Hindlimb muscle (tissue), 1 donor: Measurements from ENCODE around the gene DYNC1H1. TPM values are rescaled to one million over a fixed set of nuclear protein-coding genes. Genes with fewer than 3 reads are reported as not detected.

ENCODE experiments used
- DNase-seq: peaks from one replicate; pipeline ENCODE4 v3.0.0-alpha.2; 2013
- polyA plus RNA-seq: library from polyadenylated mRNA; unstranded; fragments of 120-200 nt; gene quantifications from one replicate; pipeline ENCODE4 v1.2.1, GENCODE V29; 2013; ENCODE audit not compliant: insufficient read length

Gene DYNC1H1
- polyA plus RNA-seq, 1 donor = 274 TPM

DNA sequence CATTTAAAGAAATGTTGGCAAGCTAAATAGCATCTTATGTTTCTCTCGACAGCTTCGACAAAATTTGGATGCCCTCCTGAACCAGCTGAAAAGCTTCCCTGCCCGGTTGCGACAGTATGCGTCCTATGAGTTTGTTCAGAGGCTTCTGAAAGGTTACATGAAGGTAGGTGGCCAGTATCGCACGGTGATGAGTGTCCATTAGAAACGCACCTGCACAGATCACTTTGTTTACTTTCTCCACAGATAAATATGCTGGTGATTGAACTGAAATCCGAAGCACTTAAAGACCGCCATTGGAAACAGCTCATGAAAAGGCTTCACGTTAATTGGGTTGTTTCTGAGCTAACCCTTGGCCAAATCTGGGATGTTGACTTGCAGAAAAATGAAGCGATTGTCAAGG, 36.5 kb downstream of the DYNC1H1 start:
- DNase-seq = no peak

DNA sequence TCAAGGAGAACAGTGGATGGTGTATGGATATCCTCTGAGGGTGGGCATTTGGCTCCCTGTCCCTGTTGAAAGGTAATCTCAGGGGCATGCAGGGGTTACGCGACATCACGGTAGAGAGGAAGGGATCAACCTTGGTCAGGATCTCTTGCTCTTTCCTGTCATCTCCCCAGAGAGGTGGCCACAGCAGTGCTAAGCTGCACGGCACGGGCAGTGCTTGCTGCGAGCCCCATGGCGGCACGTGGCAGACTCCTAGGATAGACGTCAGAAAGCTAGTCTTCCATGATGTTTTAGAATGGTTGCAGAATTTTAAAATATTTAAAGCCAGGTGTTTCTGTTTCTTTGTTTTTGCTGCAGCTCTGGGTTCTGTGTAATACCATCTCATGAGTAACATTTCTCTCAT, 41.0 kb downstream of the DYNC1H1 start:
- DNase-seq = no peak

DNA sequence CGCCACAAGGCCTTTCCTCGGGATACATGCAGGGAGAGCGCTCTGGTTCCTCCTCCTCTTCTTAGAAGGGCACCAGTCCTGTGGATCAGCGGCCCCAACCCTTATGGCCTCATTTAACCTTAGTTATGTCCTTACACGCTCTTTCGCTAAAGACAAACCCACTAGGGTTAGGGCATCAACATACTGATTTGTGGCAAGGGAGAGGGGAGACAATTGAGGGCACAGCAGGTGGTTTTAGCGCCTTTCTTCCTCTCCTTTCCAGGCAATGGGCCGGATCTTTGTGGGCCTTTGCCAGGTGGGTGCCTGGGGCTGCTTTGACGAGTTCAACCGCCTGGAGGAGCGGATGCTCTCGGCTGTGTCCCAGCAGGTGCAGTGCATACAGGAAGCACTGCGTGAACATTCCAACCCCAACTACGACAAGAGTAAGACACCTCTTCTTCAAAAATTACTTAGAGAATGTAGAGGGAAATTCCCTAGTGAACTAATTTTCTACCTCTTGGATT, 43.6 kb downstream of the DYNC1H1 start:
- no peak for DNase-seq

DNA sequence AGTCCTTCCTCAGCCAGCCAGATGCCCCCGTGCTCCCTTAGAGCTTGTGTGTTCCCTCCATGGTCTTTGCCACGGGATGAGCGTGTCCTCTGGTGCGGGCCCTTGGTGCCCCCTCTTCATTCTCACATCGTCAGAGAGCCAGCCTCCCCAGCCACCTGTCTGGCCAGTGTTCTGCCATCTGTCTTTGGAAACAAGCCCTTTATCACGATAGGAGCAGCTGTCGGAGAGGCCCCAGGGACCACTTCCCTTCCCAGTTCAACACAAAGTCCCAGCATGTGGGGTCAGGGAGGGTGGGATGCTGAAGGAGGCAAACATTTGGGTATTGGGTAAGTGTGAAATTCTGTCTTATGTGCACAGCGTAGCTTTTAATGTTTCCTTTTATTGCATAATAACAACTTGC, 44.5 kb downstream of the DYNC1H1 start:
- no peak for DNase-seq

DNA sequence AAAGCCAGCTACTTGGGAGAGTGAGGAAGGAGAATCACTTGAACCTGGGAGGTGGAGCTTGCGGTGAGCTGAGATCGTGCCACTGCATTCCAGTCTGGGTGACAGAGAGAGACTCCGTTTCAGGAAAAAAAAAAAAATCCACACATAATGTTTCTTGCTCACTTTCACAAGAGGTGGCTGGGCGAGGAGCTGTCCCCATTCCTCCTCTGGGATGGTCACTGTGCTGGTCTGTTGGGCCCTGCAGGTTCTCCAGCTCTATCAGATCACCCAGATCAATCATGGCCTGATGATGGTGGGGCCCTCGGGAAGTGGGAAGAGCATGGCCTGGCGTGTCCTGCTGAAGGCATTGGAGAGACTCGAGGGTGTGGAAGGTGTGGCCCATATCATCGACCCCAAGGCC, 47.3 kb downstream of the DYNC1H1 start:
- no peak for DNase-seq

DNA sequence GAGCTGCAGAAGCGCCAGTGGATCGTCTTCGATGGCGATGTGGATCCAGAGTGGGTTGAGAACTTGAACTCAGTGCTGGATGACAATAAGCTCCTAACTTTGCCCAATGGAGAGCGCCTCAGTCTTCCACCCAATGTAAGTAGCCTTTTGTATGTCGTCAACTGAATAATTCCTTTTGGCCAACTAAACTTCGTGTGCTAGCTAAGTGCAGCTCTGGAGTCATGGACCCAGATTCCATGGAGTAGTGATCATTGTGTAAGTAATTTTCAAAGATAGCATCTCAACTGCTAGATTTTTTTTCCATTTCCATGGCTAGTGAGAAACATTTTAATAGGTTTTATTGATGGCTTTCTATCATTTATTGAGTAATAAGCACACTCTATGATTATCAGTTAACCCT, 48.0 kb downstream of the DYNC1H1 start:
- DNase-seq = no peak

DNA sequence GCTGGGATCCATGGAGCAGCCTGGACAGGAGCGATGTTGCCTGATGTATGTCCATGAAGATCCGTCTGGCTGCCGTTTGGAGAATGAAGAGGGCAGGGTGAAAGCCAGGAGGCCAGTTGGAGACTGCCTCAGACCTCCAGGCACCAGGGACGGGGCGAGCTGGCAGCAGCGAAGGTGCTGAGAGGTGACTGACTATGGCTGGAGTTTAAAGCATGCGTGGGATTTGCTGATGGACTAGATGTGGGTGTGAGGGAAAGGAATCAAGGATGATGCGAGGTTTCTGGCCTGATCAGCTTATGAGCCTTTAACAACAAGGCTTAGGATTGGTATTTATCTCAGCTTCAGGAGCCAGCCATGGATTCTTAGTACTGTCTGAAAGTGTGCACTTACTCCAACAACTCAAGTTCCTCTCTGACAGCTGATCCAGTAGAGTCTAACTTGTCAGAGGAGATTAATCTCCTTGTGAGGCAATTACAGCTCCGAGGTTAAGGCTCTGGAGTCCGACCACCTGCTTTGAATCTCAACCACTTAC, 49.4 kb downstream of the DYNC1H1 start:
- no peak for DNase-seq

DNA sequence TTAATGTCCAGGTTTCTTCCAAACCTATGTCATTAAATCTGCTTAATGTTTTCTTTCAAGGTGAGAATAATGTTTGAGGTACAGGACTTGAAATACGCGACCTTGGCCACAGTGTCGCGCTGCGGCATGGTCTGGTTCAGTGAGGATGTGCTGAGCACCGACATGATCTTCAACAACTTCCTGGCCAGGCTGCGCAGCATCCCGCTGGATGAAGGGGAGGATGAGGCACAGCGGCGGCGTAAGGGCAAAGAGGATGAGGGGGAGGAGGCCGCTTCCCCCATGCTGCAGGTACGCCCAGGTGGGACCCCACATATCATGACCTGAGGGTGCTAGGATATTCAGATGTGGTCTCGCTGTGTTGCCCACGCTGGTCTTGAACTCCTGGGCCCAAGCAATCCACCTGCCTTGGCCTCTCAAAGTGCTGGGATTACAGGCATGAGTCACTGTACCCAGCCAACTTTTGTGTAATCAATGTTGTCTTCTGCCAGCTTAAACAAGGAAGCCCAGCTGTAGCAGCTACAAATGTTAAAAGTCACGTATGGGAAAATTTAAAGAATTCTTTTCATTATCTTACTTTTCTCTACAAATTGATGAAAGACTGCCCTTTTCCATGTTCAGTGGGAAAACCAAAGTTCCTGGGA, 50.8 kb downstream of the DYNC1H1 start:
- DNase-seq = no peak

DNA sequence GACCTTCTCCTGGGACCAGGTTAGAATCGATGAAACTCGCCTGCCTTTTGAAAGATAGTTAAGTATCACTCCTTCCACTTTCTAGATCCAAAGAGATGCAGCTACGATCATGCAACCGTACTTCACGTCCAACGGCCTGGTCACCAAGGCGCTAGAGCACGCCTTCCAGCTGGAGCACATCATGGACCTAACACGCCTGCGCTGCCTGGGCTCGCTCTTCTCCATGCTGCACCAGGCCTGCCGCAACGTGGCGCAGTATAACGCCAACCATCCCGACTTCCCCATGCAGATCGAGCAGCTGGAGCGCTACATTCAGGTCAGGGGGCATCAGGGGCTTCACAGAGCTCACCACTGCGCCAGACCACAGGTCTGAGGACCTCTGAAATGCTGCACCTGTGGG, 51.4 kb downstream of the DYNC1H1 start:
- no peak for DNase-seq

DNA sequence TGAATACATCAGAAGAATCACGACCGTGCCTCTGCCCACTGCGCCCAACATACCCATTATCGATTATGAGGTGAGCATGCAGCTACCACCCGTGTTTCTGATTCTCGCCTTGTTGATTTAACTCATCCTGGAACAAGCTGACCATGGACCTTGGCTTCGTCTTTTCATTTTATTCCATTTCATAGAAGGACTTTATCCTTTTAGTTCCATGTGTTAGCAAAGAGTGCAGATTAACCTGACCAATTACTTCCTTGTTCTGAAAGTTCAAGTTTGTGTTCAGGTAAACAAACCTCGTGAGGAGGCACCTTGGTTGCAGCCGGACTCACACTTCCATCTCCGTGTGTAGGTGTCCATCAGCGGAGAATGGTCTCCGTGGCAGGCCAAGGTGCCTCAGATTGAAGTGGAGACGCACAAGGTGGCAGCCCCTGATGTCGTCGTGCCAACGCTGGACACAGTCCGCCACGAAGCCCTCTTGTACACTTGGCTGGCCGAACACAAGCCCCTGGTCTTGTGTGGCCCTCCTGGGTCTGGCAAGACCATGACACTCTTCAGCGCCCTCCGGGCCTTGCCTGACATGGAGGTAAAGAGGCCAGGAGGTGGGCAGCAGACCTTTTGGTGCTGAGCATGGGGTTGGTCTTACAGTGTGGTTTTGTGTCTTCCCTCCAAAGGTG, 52.2 kb downstream of the DYNC1H1 start:
- DNase-seq = no peak

DNA sequence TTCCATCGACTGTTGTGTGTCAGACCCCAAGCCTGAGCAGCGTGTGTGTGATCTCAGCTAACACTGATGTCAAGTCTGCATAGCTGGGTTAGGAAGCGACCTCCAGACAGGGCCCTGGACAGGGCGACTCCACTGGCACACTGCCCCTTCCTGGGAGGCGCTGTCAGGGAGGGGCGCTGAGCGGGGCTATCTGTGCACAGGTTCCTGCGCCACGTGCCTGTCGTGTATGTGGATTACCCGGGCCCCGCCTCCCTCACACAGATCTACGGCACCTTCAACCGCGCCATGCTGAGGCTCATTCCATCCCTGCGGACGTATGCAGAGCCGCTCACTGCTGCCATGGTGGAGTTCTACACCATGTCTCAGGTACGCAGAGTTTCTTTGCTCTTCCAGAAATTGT, 53.9 kb downstream of the DYNC1H1 start:
- DNase-seq = no peak

DNA sequence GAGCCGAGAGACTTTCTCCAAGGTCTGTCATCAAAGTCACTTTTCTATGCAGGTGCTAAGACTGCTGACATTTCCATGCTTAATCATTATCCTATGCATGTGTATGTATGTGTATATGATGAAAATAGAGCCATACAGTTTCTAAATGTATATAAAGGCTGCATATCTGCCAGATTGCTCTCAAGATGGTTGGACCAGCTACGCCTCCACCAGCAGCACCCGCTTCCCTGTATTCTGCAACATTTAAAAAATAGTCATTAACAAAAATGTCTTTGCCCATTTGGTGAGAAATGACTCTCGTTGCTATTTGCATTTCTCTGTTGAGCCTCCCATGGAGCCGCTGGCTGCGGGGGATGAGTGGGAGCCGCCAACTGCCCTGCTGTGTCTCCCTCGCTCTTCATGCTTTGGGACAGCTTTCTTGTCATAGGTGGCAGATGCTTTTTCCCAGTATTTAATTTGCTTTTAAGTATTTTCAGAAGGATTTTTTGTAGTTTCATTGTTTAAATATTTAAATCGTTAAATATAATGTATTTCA, 54.7 kb downstream of the DYNC1H1 start:
- no peak for DNase-seq

DNA sequence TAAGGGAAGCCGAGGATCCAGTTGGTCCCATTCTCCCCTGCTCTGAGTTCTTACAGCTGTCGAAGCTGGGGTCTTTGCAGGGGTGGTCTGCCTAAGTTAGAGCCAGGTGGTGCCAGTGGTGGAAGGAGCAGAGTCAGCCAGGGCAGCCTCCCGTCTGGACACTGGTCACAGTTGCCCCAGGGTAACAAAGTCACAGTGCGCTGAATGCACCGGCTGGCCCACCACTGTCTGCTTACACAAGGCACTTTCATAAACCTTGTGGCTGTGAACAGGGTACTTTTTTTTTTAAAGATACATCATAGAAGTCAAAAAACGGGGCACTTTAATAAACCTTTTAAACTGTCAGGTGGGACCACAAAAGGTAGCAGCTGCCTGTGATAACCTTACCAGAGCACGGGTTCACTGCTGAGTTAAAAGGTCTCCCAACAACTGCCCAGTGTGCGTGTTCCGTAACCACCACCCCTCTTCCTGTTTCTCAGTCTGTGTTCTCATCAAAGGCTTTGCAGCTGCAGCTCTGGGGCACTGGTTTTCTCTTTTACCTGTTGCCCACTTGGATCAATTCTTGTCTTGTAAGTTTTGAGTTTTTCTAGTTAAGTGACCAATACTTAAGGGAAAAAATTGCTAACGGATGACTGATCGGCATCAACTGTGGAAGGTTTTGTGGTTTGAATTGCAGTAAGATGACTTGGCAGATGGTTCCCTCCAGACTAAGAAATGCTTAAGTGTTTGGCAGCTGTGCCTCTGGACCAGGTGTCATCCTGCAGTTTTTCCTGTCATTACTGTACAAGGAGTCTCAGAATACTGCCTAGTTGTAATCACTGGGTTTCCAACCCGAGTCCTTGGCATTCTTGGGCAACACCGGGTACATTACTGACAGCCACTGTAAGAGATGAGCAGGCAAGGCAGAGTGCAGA, 55.9 kb downstream of the DYNC1H1 start:
- peak; percentile 29 for DNase-seq

DNA sequence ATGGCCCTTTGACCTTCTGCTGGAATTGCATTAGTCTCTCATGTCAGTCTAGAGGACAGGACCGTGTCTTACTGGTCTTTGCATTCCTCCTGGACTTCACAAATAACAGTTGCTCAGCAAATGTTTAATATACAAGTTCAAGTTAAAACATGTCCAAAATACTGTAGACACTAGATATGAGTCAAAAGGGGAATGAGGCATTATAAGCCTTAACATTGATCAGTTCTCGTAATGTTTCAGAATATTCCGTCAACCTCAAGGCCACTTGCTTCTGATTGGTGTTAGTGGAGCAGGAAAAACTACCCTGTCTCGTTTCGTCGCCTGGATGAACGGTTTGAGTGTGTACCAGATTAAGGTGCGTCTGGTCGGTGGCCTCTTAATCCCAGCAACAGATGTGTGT, 62.6 kb downstream of the DYNC1H1 start:
- no peak for DNase-seq

DNA sequence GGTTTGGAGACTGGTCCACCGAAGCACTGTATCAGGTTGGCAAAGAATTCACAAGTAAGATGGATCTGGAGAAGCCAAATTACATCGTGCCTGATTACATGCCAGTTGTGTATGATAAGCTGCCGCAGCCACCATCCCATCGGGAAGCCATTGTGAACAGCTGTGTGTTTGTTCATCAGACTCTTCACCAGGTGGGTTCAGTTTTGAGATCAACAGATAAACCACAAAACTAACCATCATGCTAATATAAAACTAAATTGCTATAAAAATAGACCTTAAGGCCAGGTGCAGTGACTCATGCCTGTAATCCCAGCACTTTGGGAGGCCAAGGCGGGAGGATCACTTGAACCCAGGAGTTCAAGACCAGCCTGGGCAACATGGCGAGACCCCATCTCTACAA, 63.6 kb downstream of the DYNC1H1 start:
- no peak for DNase-seq

DNA sequence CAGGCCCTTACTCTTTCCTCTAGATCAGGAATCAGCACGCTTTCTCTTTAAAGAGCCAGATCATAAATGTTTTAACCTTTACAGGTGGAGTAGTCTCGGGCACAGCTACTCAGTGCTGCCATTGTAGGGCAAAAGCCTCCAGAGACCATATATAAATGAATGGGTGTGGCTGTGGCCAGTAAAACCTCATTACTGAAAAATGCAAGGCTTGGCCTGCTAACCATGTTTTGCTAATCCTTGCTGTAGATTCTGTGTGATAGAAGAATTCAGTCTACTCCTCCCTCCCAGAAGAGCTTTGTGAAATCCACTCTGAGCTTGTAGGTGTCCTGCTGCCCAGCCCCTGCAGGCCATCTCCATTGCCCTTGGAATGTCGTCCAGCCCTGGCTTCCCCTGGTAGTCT, 64.4 kb downstream of the DYNC1H1 start:
- no peak for DNase-seq

DNA sequence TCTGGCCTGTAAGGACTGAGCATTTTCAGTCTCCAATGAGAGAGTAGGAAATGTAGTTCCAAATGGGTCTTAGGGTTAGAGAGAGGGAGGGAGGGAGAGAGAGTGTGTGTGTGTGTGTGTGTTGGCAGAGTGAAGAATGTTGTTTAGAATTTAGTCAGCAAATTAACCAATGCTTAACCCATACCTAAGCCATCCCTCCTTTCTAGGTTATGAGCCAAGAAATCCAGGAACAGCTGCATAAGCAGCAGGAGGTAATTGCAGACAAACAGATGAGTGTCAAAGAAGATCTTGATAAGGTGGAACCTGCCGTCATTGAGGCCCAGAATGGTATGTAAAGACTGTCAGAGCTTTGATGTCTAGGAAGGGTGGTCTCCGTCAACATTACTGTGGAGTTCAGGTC, 65.6 kb downstream of the DYNC1H1 start:
- no peak for DNase-seq

DNA sequence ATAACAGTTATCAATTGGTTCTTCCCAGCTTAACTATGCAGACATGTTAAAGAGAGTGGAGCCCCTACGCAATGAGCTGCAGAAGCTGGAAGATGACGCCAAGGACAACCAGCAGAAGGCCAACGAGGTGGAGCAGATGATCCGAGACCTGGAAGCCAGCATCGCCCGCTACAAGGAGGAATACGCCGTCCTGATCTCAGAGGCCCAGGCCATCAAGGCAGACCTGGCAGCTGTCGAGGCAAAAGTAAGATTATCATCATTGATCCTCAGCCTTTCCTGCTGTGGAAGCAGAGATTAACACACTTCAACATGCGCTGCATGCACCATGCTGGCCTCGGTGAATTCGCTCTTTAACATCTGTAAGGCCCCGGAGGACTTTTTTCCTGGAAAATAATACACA, 68.9 kb downstream of the DYNC1H1 start:
- no peak for DNase-seq

DNA sequence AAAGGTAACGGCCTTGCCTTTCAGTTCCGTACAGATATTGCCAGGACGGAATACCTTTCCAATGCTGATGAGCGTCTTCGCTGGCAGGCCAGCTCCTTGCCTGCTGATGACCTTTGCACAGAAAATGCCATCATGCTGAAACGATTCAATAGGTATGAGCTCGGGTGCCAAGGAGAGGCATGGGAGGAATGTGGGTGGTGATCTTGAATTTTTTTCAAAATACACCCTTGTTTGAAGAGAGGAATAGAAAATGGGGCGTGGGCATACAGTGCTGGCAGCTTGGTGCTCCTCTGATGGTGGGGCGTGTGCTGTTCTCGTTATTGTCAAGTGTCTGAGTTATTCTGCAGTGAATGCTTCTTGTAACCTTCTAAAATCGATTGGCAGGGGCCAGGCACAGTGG, 69.9 kb downstream of the DYNC1H1 start:
- no peak for DNase-seq

DNA sequence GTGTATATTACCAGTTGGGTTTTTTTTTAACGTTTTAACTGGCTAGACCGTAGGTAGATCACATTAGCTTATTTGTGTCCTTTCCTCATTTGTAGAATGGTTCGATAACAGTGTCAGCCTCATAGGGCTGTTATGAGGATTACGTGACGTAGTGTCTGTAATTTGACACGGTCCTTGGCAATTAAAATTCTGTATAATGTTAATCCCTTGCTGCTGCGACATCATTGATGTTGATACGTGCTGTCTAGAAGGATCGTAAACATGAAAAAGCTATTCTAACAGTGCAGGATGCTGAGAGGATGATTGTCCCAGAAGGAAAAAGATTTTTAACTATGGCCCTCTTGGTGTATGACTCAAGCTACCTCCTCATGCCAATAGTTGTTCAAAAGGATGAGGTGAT, 71.5 kb downstream of the DYNC1H1 start:
- no peak for DNase-seq

DNA sequence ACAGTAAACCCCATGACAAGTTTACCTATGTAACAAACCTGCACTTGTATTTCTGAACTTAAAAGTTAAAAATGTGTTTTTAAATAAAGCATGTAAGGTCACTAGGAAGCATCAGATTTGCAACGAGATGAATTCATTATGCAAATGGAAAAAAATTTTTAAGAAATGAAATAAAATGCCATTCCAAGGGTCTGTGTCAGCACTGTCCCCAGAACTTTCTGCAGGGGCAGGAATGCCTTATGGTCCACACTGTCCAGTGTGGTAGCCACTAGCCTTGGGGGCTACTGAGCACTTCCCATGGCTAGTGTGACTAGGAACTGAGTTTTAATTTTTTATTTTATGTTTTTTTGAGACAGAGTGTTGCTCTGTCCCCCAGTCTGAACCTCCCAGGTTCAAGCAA, 73.3 kb downstream of the DYNC1H1 start:
- DNase-seq = no peak

DNA sequence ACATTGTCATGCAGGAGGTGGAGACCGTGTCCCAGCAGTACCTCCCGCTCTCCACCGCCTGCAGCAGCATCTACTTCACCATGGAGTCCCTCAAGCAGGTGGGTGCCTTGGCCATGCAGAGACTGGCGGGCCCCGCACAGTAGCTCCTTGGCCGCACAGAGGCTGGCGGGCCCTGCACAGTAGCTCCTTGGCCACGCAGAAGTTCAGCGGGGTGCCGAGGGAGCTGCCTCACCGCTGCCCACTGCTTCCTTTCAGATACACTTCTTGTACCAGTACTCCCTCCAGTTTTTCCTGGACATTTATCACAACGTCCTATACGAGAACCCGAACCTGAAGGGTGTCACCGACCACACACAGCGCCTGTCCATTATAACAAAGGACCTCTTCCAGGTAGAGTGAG, 74.8 kb downstream of the DYNC1H1 start:
- no peak for DNase-seq

DNA sequence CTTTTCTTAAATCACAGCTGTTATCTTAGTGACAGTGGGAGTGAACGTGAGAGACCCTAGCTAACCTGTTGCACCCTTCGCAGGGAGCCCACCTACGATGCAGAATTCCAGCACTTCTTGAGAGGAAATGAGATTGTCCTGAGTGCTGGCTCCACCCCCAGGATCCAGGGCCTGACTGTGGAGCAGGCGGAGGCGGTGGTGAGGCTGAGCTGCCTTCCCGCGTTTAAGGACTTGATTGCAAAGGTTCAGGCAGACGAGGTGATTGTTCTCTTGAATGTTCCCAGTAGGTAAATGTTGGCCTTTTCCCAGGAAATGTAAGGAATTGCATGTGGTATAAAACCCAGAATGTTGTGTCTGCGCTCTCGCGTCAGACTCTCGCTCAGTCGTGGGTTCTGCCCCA, 75.8 kb downstream of the DYNC1H1 start:
- no peak for DNase-seq
